Activated naive CD8-positive, alpha-beta T cell treated with anti-CD3 and anti-CD28 coated beads, Interleukin-2, amount 10 ng/mL, durations not matched to agents 7 days and 5 days (primary cell): ENCODE data around the gene KLHL34. TPM values are rescaled to one million over a fixed set of nuclear protein-coding genes. Genes with fewer than 3 reads are reported as not detected.

Experiments used
- ATAC-seq: fragments of 150-1000 bp; cut with Tn5 transposase; one replicate; pipeline ENCODE4 v1.10.0; 2021; ENCODE audit warnings: low read depth, moderate library complexity
- POLR2A ChIA-PET: fragments of 350-600 bp; sonication (Branson Sonifier 250); formaldehyde crosslinking; loops from one replicate; lab custom pipeline; 2021; ENCODE audit warnings: antibody characterized with exemption; lab: Charles Lee
- DNase-seq: peaks from one replicate; pipeline ENCODE4 v3.0.0; 2021
- H3K27ac Mint-ChIP-seq: one replicate; pipeline ENCODE4 v1.8.0; 2022; ENCODE audit warnings: mild to moderate bottlenecking, mixed read lengths
- H3K27me3 Mint-ChIP-seq: one replicate; pipeline ENCODE4 v1.8.0; 2022; ENCODE audit warnings: mild to moderate bottlenecking, moderate library complexity, mixed read lengths
- H3K36me3 Mint-ChIP-seq: one replicate; pipeline ENCODE4 v1.8.0; 2021; ENCODE audit warnings: mild to moderate bottlenecking, mixed read lengths
- H3K4me1 Mint-ChIP-seq: one replicate; pipeline ENCODE4 v1.8.0; 2021; ENCODE audit warnings: mixed read lengths
- H3K4me3 Mint-ChIP-seq: one replicate; pipeline ENCODE4 v1.8.0; 2022; ENCODE audit warnings: mild to moderate bottlenecking, moderate library complexity, mixed read lengths
- H3K9me3 Mint-ChIP-seq: one replicate; pipeline ENCODE4 v1.8.0; 2021; ENCODE audit warnings: mixed read lengths
- total RNA-seq, 2 experiments: library from RNA; stranded (reverse); gene quantifications; one replicate each; pipeline ENCODE4 v1.2.3, GENCODE V29; 2021

The KLHL34 gene
- total RNA-seq, 2 experiments from 2014 or later = 0.72 to 0.91 TPM

- Mint-ChIP-seq H3K27me3 (no peaks in the 10 kb centered on the region), H3K4me3 (no peak overlapping the region), H3K36me3 (peaks cover 7% of the 10 kb centered on the region), H3K27ac (no peak overlapping the region), H3K4me1 (no peaks in the 10 kb centered on the region), H3K9me3 (no peaks in the 10 kb centered on the region)
- ATAC-seq (no peak), DNase-seq (no peak)
- POLR2A ChIA-PET = no interaction called here
Observed at GRCh38 chrX:21623778-21624501, 34.2 kb downstream of the KLHL34 start.

DNA sequence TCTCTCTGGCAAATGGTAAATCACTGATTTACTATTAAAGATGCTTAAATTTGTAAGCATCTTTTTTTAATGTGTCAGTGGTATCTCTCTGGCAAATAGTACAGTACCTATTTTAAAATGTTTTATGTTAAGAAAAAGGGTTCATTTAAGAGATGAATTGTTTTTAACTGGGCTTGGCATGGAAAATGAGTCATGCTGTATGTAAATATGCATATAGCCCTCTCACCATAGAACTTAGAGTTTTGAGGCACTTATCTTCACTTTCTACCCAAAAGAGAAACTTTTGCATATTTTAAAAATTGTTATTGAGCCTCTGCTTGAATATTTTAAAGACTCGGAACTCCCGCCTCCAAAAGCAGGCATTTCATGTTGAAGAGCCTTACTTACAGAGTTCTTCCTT, 37.9 kb downstream of the KLHL34 start:
- H3K36me3 Mint-ChIP-seq = no peaks in the 10 kb centered on the region
- ATAC-seq (no peak), DNase-seq (no peak)
- no peak overlapping the region for H3K27ac Mint-ChIP-seq
- POLR2A ChIA-PET = no interaction called here
- H3K9me3 Mint-ChIP-seq = no peaks in the 10 kb centered on the region
- no peaks in the 10 kb centered on the region for H3K27me3 Mint-ChIP-seq
- H3K4me3 Mint-ChIP-seq = no peak overlapping the region
- no peaks in the 10 kb centered on the region for H3K4me1 Mint-ChIP-seq

DNA sequence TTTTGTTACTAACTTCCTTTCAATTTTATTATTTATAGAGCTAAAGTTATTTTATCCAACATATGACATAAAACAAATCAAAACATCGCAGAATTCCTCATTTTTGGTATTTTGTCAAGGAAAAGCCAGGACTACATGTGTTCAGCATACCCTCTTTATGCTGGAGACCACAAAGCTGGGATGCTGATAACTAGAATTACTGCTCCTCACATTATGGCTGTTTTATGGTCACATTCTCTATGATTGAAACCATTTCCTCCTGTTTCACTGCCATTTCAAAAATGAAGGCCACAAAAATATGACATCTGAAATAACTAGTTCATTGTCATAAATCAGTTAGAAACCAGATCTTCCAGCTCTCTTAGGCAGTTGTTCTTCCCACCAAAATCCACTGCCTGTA, 41.7 kb downstream of the KLHL34 start:
- H3K4me1 Mint-ChIP-seq = no peaks in the 10 kb centered on the region
- H3K4me3 Mint-ChIP-seq = no peak overlapping the region
- DNase-seq (no peak), ATAC-seq (no peak)
- no peaks in the 10 kb centered on the region for H3K9me3 Mint-ChIP-seq
- H3K36me3 Mint-ChIP-seq = no peaks in the 10 kb centered on the region
- H3K27ac Mint-ChIP-seq = no peak overlapping the region
- no peaks in the 10 kb centered on the region for H3K27me3 Mint-ChIP-seq
- POLR2A ChIA-PET = no interaction called here

DNA sequence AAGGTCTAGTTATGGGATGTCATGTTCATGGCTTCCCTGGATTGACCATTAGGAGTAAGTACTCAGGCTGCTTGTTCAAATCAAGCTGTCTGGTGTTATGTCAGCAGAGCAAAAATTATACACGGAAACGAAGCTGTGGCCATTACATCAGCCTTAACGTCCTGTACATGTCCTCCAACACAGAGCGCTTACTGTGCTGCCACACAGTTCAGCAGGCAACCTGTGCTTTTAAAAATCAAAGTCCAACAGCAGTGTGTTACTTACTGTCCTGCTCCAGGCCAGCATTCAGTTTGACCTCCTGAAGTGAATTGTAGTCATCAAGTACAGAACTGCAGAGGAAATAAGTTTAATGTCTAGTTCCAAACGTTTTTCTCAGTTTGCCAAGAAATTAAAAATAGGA, 46.0 kb downstream of the KLHL34 start:
- ATAC-seq = no peak
- no peak overlapping the region for H3K4me3 Mint-ChIP-seq
- peaks cover 2% of the 10 kb centered on the region for H3K36me3 Mint-ChIP-seq
- no peak for DNase-seq
- H3K27ac Mint-ChIP-seq = no peak overlapping the region
- POLR2A ChIA-PET = no interaction called here
- no peaks in the 10 kb centered on the region for H3K9me3 Mint-ChIP-seq
- no peaks in the 10 kb centered on the region for H3K27me3 Mint-ChIP-seq
- H3K4me1 Mint-ChIP-seq = no peaks in the 10 kb centered on the region

GRCh38 chrX:21610168-21610567, 48.0 kb downstream of the KLHL34 start:
- Mint-ChIP-seq H3K4me3 (no peak overlapping the region), H3K4me1 (no peaks in the 10 kb centered on the region), H3K27ac (no peak overlapping the region), H3K9me3 (no peaks in the 10 kb centered on the region), H3K27me3 (no peaks in the 10 kb centered on the region), H3K36me3 (peaks cover 5% of the 10 kb centered on the region)
- DNase-seq (no peak), ATAC-seq (no peak)
- POLR2A ChIA-PET = no interaction called here

DNA sequence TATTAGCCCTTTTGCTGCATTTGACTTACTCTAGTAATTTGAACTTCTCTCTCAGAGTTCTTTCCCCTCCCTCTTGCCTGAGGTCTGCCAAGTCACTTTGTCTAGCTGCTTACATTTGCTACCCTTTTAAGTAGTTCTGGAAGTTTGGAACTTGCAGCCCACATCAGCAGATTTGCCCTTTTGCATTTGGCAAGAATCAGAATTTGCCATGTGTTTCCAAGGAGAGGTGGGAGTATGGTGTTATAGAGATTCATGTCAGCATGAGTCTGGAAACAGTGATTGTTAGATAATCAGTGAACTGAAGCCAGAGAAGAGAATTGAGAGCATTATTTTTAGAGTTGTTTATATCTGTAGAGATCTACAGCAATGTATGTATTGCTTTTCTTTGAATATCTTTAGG, 52.1 kb downstream of the KLHL34 start:
- H3K27me3 Mint-ChIP-seq = no peaks in the 10 kb centered on the region
- H3K4me1 Mint-ChIP-seq = no peaks in the 10 kb centered on the region
- POLR2A ChIA-PET = no interaction called here
- no peak overlapping the region for H3K4me3 Mint-ChIP-seq
- ATAC-seq = no peak
- H3K36me3 Mint-ChIP-seq = peaks cover 7% of the 10 kb centered on the region
- no peaks in the 10 kb centered on the region for H3K9me3 Mint-ChIP-seq
- no peak overlapping the region for H3K27ac Mint-ChIP-seq
- DNase-seq = no peak

Other genes starting within 250 kb of the KLHL34 start
- not detected for gene SMPX, start 99.8 kb upstream of the KLHL34 start, total RNA-seq
- gene MBTPS2, start 181.3 kb upstream of the KLHL34 start, total RNA-seq = 1 to 10 TPM; 8.1 to 9.0 TPM
- 1 to 10 TPM; 1.4 to 1.5 TPM for gene YY2, start 197.7 kb upstream of the KLHL34 start, total RNA-seq